ENCODE data around the gene ELL2.

ELL2 gene

GRCh38 chr5:95936812-95937397 is 24.7 kb downstream of the ELL2 start:
- WGBS (ENCODE audit: extremely low coverage, insufficient coverage, low lambda C conversion rate), result no CpG with 5 or more reads among the region's 5 CpGs

DNA sequence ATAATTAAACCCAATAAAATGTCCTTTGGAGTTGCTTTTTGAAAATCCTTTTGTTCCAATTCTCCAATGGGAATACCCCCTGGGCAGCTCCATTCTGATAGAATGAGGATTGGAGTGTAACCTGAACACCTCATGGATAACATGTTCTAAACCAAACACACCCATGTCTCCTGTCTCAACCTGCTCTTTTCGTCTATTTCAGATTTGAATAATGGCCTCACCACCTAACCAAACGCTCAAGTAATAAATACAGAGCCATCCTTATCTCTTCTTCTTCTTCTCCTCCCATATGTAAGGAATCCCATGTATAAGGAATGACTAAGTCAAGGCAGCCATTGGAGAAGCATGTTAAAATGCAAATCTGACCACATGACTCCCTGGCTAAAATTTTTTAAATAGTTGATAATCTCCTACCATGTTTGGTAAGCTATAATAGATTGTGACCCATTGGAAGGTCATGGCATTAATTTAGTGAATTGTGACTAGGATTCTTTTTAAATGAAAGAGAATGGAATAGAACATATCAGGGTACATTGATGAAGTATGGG is 26.0 kb downstream of the ELL2 start:
- no peak for DNase-seq
- H3K36me3 ChIP-seq (ENCODE audit: control insufficient read depth, insufficient read depth, low read length), result no peaks in the 10 kb centered on the region

More at GRCh38 chr5:95936812-95937397, 24.7 kb downstream of the ELL2 start:
- Histone ChIP-seq H3K4me2 (ENCODE audit: low read length) (no peak overlapping the region), H3K79me2 (ENCODE audit: control insufficient read depth, insufficient read depth, low read length) (peaks cover 1% of the 10 kb centered on the region), H3K27me3 (ENCODE audit: insufficient read depth, low read length, poor library complexity) (no peaks in the 10 kb centered on the region), H2BK5ac (ENCODE audit: low read length) (no peak overlapping the region), H3K9ac (ENCODE audit: low read length) (no peak overlapping the region), H3K79me1 (ENCODE audit: low read length) (peaks cover 5% of the 10 kb centered on the region), H3K56ac (ENCODE audit: low read length) (no peak overlapping the region), H3K36me3 (ENCODE audit: control insufficient read depth, insufficient read depth, low read length) (no peaks in the 10 kb centered on the region), H2BK15ac (replicated peaks; ENCODE audit: low read depth) (no peak overlapping the region), H4K5ac (ENCODE audit: low read length) (no peak overlapping the region), H3K4me1 (ENCODE audit: control insufficient read depth, low read depth, low read length) (peaks cover 3% of the 10 kb centered on the region), H2AK5ac (ENCODE audit: low read length) (no peak overlapping the region), H3K4ac (ENCODE audit: low read depth, low read length) (no peak overlapping the region), H3K27ac (ENCODE audit: low read depth, low read length) (no peak overlapping the region), H2BK120ac (ENCODE audit: low read depth, low read length) (no peak overlapping the region), H3K4me3 (ENCODE audit: low read length) (no peak overlapping the region), H3K23ac (ENCODE audit: low read length) (no peak overlapping the region), H4K8ac (ENCODE audit: low read depth, low read length) (no peak overlapping the region), H3K18ac (ENCODE audit: low read length) (no peak overlapping the region)
- no peak for DNase-seq

DNA sequence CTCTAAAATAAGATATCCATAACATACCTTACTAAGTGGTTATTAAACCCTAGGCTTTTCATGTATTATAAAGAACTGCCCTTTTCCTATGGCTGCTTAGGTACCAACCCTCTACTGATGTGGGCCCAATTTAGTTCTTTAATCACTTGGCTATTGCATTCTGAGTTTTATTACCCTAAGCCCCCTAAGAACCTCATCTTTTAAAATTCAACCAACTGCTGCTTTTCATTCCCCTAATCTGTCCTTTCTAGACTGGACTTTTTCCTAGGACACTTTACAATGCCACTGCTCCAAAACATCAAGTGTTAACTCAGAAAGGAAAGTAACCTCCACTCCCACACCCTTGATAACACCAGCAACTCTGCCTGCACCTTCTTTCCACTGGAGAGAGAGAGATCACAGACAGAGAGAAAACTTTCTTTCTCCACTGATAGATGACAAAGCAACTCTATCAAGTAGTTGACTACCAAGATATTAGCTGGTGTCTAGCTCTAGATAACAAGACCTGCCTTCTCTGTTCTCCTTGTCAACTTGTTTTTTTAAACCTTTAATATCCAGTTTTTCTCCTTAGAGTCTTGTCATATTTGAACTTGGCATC is 27.3 kb downstream of the ELL2 start:
- Histone ChIP-seq H3K27me3 (ENCODE audit: insufficient read depth, low read length, poor library complexity) (no peaks in the 10 kb centered on the region), H3K4me1 (ENCODE audit: control insufficient read depth, low read depth, low read length) (no peaks in the 10 kb centered on the region), H3K27ac (ENCODE audit: low read depth, low read length) (no peak overlapping the region), H3K18ac (ENCODE audit: low read length) (no peak overlapping the region), H2BK120ac (ENCODE audit: low read depth, low read length) (no peak overlapping the region), H3K4ac (ENCODE audit: low read depth, low read length) (no peak overlapping the region), H2AK5ac (ENCODE audit: low read length) (no peak overlapping the region), H3K56ac (ENCODE audit: low read length) (no peak overlapping the region), H3K4me2 (ENCODE audit: low read length) (no peak overlapping the region), H3K9ac (ENCODE audit: low read length) (no peak overlapping the region), H4K8ac (ENCODE audit: low read depth, low read length) (no peak overlapping the region), H3K79me2 (ENCODE audit: control insufficient read depth, insufficient read depth, low read length) (peaks cover 1% of the 10 kb centered on the region), H2BK15ac (replicated peaks; ENCODE audit: low read depth) (no peak overlapping the region), H3K23ac (ENCODE audit: low read length) (peak overlapping the region; percentile 4), H3K79me1 (ENCODE audit: low read length) (peaks cover 5% of the 10 kb centered on the region), H4K5ac (ENCODE audit: low read length) (no peak overlapping the region), H3K36me3 (ENCODE audit: control insufficient read depth, insufficient read depth, low read length) (no peaks in the 10 kb centered on the region), H3K4me3 (ENCODE audit: low read length) (no peak overlapping the region), H2BK5ac (ENCODE audit: low read length) (no peak overlapping the region)
- no peak for DNase-seq

More for the DNA sequence above, 26.0 kb downstream of the ELL2 start:
- Histone ChIP-seq H3K79me1 (ENCODE audit: low read length) (peaks cover 5% of the 10 kb centered on the region), H3K27me3 (ENCODE audit: insufficient read depth, low read length, poor library complexity) (no peaks in the 10 kb centered on the region), H2BK120ac (ENCODE audit: low read depth, low read length) (no peak overlapping the region), H3K18ac (ENCODE audit: low read length) (no peak overlapping the region), H4K5ac (ENCODE audit: low read length) (no peak overlapping the region), H3K4ac (ENCODE audit: low read depth, low read length) (no peak overlapping the region), H3K27ac (ENCODE audit: low read depth, low read length) (no peak overlapping the region), H2AK5ac (ENCODE audit: low read length) (no peak overlapping the region), H4K8ac (ENCODE audit: low read depth, low read length) (no peak overlapping the region), H3K56ac (ENCODE audit: low read length) (no peak overlapping the region), H3K4me2 (ENCODE audit: low read length) (no peak overlapping the region), H3K4me3 (ENCODE audit: low read length) (no peak overlapping the region), H3K4me1 (ENCODE audit: control insufficient read depth, low read depth, low read length) (no peaks in the 10 kb centered on the region), H3K23ac (ENCODE audit: low read length) (no peak overlapping the region), H3K9ac (ENCODE audit: low read length) (no peak overlapping the region), H2BK5ac (ENCODE audit: low read length) (no peak overlapping the region), H3K79me2 (ENCODE audit: control insufficient read depth, insufficient read depth, low read length) (peaks cover 1% of the 10 kb centered on the region), H2BK15ac (replicated peaks; ENCODE audit: low read depth) (no peak overlapping the region)
- WGBS (ENCODE audit: extremely low coverage, insufficient coverage, low lambda C conversion rate), result no CpG with 5 or more reads among the region's 2 CpGs

GRCh38 chr5:95932941-95933340 is 28.7 kb downstream of the ELL2 start:
- H4K8ac ChIP-seq (ENCODE audit: low read depth, low read length), result no peak overlapping the region
- no peaks in the 10 kb centered on the region for H3K27me3 ChIP-seq (ENCODE audit: insufficient read depth, low read length, poor library complexity)
- WGBS (ENCODE audit: extremely low coverage, insufficient coverage, low lambda C conversion rate), result no CpG with 5 or more reads among the region's 4 CpGs
- H3K36me3 ChIP-seq (ENCODE audit: control insufficient read depth, insufficient read depth, low read length), result no peaks in the 10 kb centered on the region
- no peak overlapping the region for H3K27ac ChIP-seq (ENCODE audit: low read depth, low read length)
- no peak overlapping the region for H2BK120ac ChIP-seq (ENCODE audit: low read depth, low read length)
- H3K79me1 ChIP-seq (ENCODE audit: low read length), result no peaks in the 10 kb centered on the region
- H3K4me1 ChIP-seq (ENCODE audit: control insufficient read depth, low read depth, low read length), result no peaks in the 10 kb centered on the region
- H2AK5ac ChIP-seq (ENCODE audit: low read length), result no peak overlapping the region
- H2BK15ac ChIP-seq (replicated peaks; ENCODE audit: low read depth), result no peak overlapping the region
- no peak for DNase-seq
- H4K5ac ChIP-seq (ENCODE audit: low read length), result no peak overlapping the region
- H3K4me2 ChIP-seq (ENCODE audit: low read length), result no peak overlapping the region
- no peak overlapping the region for H3K4ac ChIP-seq (ENCODE audit: low read depth, low read length)
- no peak overlapping the region for H3K18ac ChIP-seq (ENCODE audit: low read length)
- H3K23ac ChIP-seq (ENCODE audit: low read length), result no peak overlapping the region
- H3K9ac ChIP-seq (ENCODE audit: low read length), result no peak overlapping the region
- H3K79me2 ChIP-seq (ENCODE audit: control insufficient read depth, insufficient read depth, low read length), result no peaks in the 10 kb centered on the region
- no peak overlapping the region for H3K56ac ChIP-seq (ENCODE audit: low read length)
- no peak overlapping the region for H2BK5ac ChIP-seq (ENCODE audit: low read length)
- H3K4me3 ChIP-seq (ENCODE audit: low read length), result no peak overlapping the region

GRCh38 chr5:95931079-95931833 is 30.4 kb downstream of the ELL2 start:
- Histone ChIP-seq H4K8ac (ENCODE audit: low read depth, low read length) (no peak overlapping the region), H3K79me2 (ENCODE audit: control insufficient read depth, insufficient read depth, low read length) (no peaks in the 10 kb centered on the region), H2BK15ac (replicated peaks; ENCODE audit: low read depth) (no peak overlapping the region), H3K4me1 (ENCODE audit: control insufficient read depth, low read depth, low read length) (no peaks in the 10 kb centered on the region), H3K9ac (ENCODE audit: low read length) (no peak overlapping the region), H2BK5ac (ENCODE audit: low read length) (no peak overlapping the region), H3K18ac (ENCODE audit: low read length) (no peak overlapping the region), H3K36me3 (ENCODE audit: control insufficient read depth, insufficient read depth, low read length) (no peaks in the 10 kb centered on the region), H3K4me3 (ENCODE audit: low read length) (no peak overlapping the region), H3K79me1 (ENCODE audit: low read length) (no peaks in the 10 kb centered on the region), H3K4ac (ENCODE audit: low read depth, low read length) (no peak overlapping the region), H3K27me3 (ENCODE audit: insufficient read depth, low read length, poor library complexity) (no peaks in the 10 kb centered on the region), H3K56ac (ENCODE audit: low read length) (no peak overlapping the region), H3K4me2 (ENCODE audit: low read length) (no peak overlapping the region), H2AK5ac (ENCODE audit: low read length) (no peak overlapping the region), H4K5ac (ENCODE audit: low read length) (no peak overlapping the region), H2BK120ac (ENCODE audit: low read depth, low read length) (no peak overlapping the region), H3K23ac (ENCODE audit: low read length) (no peak overlapping the region), H3K27ac (ENCODE audit: low read depth, low read length) (no peak overlapping the region)
- no peak for DNase-seq
- no CpG with 5 or more reads among the region's 3 CpGs for WGBS (ENCODE audit: extremely low coverage, insufficient coverage, low lambda C conversion rate)
